ENCODE results near the gene TMEM81.

Gene TMEM81

GRCh38 chr1:205084360-205084759 is at the start of gene TMEM81:
TMEM81 (minus strand) TSS chr1:205084460; CDS start chr1:205084320, 140 bp downstream.
- DNase-seq (ENCODE audit: low read depth) = no peak

GRCh38 chr1:205133287-205133686 is 49.0 kb upstream of the TMEM81 start:
- no peak for DNase-seq (ENCODE audit: low read depth)

GRCh38 chr1:205129447-205130029 is 45.3 kb upstream of the TMEM81 start:
- DNase-seq (ENCODE audit: low read depth) = no peak

- DNase-seq (ENCODE audit: low read depth) = no peak
These were observed 43.8 kb upstream of the TMEM81 start for GRCh38 chr1:205128050-205128449.

- no peak for DNase-seq (ENCODE audit: low read depth)
These were observed 43.4 kb upstream of the TMEM81 start for GRCh38 chr1:205127646-205128045.

GRCh38 chr1:205124726-205125125 is 40.5 kb upstream of the TMEM81 start:
- DNase-seq (ENCODE audit: low read depth) = no peak

GRCh38 chr1:205122489-205122882 is 38.2 kb upstream of the TMEM81 start:
- DNase-seq (ENCODE audit: low read depth) = no peak

DNA sequence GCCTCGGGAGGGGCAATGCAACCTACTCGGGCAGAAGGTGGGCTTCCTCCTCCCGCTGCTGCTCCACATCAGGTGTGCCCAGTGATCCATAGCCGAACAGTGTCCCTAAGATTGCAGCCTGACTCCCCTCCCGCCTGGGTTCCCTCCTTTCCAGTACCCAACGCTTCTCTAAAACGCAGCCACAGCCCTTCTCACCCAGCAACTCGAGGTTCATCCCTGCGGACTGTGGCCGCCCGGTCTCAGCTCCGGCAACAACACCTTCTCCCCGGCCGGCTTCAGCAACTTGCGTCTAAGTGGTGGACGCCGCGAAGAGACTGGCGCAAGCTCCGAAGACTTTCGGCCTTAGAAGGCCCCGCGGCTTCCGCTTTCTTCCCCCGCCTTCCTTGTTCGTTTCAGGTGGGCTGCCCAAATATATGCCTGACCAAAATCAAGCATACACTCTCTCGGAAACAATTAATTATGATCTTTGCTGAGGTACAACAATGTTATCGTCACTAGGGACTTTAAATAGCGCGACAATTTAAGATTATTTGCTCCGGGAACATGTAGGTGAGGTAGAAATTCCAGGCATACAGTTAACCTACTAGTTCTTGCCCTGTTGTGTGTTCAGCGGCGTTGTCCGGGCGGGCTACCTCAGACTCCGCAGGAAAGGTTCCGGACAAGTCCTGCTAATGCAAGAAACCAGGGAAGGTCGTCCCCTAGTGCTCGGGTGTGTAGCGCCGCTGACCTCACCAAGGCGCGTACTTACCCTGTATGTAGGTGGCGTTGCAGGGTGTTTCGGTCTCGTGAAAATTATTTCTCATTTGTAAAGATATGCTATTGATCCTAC is 37.6 kb upstream of the TMEM81 start, which contains the start of gene RBBP5:
Gene RBBP5, minus strand, starts transcription at position 319 of the 829 bp plus-strand sequence. Its CDS starts 105 bp downstream, at position 214.
- peak; percentile 92 for DNase-seq (ENCODE audit: low read depth)

DNA sequence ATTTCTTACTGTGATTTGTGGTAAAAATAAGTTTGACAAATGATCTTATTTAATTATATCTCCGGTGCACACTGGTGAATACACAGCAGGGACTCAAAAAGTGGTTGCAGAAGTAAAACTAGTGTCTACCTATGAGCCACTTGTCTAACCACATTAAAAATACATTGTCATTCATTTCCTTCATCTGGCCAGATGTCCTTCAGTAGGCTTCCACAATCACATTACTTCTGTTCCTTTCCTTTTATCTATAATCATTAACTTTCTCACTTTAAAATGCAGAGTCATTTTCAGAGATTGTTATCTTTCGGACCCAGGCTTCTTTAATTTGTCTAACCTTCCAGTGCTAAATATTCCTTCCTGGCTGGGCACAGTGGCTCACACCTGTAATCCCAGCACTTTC is 34.5 kb upstream of the TMEM81 start:
- DNase-seq (ENCODE audit: low read depth) = no peak

DNA sequence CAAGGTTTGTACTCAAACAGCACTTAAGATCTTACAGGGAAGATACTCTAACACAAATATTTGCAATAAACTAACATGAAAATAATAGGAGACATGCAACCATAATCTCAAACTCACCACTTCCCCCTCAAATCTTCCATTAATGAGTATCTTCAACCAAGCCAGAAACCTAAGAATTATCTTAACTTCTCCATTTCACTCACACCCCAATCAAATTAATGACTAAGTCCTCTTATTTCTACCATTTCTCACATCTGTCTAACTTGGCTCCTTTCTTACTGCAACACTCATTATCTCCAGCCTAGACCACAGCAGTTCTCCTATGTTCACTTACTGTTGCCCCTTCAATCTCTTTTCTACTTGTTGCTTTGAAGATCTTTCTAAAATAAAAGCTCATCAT is 27.1 kb upstream of the TMEM81 start:
- DNase-seq (ENCODE audit: low read depth) = no peak

GRCh38 chr1:205109711-205110110 is 25.5 kb upstream of the TMEM81 start:
- DNase-seq (ENCODE audit: low read depth) = no peak

DNA sequence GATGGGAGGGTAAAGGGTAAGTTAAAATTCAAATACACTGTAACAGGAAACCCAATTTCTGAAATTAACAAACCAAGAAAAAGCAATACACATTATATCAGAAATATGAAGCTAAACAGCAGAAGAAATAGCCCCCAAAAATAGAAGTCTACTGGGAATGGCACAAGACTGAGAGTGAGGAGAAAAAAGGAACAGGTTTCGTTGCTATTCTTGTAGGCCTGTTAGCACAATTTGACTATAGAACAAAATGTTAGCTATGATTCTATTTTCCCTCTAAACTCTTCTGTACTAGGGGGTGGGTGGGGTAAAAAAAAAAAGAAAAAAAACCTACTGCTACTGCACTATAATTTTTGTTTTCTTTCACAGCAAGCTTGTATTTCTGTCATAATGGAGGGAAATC is 25.0 kb upstream of the TMEM81 start:
- no peak for DNase-seq (ENCODE audit: low read depth)

GRCh38 chr1:205108464-205108863 is 24.2 kb upstream of the TMEM81 start:
- no peak for DNase-seq (ENCODE audit: low read depth)

DNA sequence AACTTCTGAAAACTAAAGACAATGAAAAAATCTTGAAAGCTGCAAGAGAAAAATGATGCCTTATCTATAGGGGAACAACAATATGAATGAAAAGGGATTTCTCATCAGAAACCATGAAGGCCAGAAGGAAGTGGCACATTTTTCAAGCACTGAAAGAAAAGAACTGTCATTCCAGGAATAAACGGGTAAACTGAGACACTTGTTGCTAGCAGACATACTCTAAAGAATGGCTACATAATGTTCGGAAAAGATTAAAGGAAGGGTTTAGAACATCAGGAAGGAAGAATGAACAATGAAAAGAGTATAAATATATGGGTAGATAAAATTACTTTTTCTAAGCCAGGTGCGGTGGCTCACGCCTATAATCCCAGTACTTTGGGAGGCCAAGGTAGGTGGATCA is 23.1 kb upstream of the TMEM81 start:
- DNase-seq (ENCODE audit: low read depth) = no peak

DNA sequence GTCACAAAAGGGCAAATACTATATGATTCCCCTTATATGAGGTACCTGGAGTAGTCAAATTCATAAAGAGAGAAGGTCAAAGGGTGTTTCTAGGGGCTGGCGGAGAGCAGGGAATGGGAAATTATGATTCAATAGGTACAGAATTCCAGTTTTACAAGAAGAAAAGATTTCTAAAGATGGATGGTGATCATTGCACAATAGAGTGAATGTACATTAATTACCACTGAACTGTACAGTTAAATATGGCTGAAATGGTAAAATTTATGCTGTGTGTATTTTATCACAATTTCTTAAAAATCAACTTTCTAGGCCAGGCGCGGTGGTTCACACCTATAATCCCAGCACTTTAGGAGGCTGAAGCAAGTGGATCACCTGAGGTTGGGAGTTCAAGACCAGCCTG is 18.1 kb upstream of the TMEM81 start:
- no peak for DNase-seq (ENCODE audit: low read depth)

GRCh38 chr1:205098242-205098641 is 14.0 kb upstream of the TMEM81 start:
- DNase-seq (ENCODE audit: low read depth) = no peak

- no peak for DNase-seq (ENCODE audit: low read depth)
These were observed 11.2 kb upstream of the TMEM81 start for GRCh38 chr1:205095422-205095821.

GRCh38 chr1:205091043-205091740 is 6.9 kb upstream of the TMEM81 start:
- DNase-seq (ENCODE audit: low read depth) = no peak

DNA sequence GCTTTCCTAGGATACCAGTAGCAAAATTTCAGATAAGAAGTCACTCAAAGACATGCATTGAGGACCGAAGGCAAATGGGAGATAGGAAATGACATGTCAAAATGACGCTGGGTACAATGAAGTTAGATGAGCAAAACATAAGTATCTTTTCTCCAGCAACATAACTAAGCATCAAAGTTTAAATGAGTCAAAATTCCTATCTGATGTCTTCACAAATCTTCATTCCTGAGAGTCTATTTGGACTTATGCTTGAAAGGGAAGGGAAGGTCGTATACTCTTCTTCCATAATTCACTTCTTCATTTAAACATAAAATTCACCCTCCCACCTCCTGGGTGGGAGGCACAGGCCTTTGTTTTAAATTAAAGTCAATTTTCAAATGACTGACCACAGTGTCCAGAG is 4.1 kb upstream of the TMEM81 start:
- DNase-seq (ENCODE audit: low read depth) = no peak

DNA sequence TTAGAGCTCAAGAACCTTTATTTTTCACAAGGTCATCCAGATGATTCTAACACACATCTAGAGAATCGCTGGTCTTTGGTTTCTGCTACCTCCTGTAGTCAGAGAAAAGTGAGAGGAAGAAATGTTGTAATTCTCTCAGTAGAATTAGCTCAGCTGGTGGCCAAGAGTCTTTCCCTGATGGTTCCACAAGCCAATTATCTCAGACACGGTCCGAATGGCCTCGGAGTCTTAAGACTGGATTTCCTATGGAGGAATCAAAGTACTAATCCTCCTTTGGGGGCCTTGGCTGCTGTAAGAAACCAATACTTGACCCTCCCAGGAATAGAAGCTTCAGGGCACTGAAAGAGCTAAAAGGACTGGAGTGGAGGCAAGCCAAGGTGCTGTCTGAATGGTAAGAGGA is 1.8 kb downstream of the TMEM81 start:
- no peak for DNase-seq (ENCODE audit: low read depth)

DNA sequence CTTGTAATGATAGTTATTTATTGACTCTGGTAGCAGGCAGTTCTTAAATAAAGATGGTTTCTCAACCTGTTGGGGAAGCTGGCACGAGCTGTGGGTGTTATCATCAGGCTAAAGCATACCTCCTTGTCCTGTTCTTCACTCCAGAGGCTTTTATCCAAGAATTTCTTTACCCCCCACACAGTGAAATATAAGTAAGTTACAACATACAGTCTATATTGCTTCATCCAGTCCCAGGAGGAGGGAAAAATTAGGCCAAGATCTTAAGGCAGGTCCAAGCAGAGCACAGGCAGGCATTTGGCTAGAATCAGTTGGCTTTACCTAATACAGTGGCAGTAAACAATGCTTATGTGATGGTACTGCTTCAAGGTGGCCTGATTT is 6.3 kb downstream of the TMEM81 start:
- no peak for DNase-seq (ENCODE audit: low read depth)

GRCh38 chr1:205077158-205077933 is 6.9 kb downstream of the TMEM81 start:
- no peak for DNase-seq (ENCODE audit: low read depth)
